Measurements from ENCODE around the gene HS3ST4. TPM values are rescaled to one million over a fixed set of nuclear protein-coding genes. Genes with fewer than 3 reads are reported as not detected.

HS3ST4 gene
- total and polyA plus RNA-seq, 2 of the 4 experiments (the other 2 are of a cell fraction): not detected

GRCh38 chr16:25888868-25889267, 197.1 kb downstream of the HS3ST4 start:
- WGBS, 2 experiments (ENCODE audit: extremely low coverage in 2 of 2, insufficient read length in 1 of 2): 44% methylated on average over 3 of the region's 7 CpGs; no CpG with 5 or more reads in 1 of the 2 experiments
- Histone ChIP-seq H3K56ac (ENCODE audit: extremely low read depth, insufficient read depth, low read length) (no peak overlapping the region), H3K23ac (ENCODE audit: low read depth, low read length) (no peak overlapping the region), H4K8ac (ENCODE audit: low read depth in 2 of 2, low read length in 2 of 2) (no peak overlapping the region), H2BK20ac (ENCODE audit: low read depth, low read length) (no peak overlapping the region), H2BK120ac (ENCODE audit: low read depth, low read length) (no peak overlapping the region), H3K9me1 (ENCODE audit: insufficient read depth, low read length) (no peaks in the 10 kb centered on the region), H3K27ac (ENCODE audit: insufficient read depth, low read length) (no peak overlapping the region), H2AK9ac (replicated peaks; ENCODE audit: low read depth, low read length, poor library complexity) (no peak overlapping the region), H4K20me1 (ENCODE audit: insufficient read depth, low read length) (no peaks in the 10 kb centered on the region), H3K4me3 (ENCODE audit: insufficient read depth, low read depth, low read length) (no peak overlapping the region), H3K9ac (ENCODE audit: low read depth, low read length) (no peak overlapping the region), H4K5ac (ENCODE audit: low read depth, low read length) (no peak overlapping the region), H3K79me1 (ENCODE audit: low read depth in 1 of 2, low read length in 2 of 2) (no peaks in the 10 kb centered on the region), H3K14ac (replicated peaks; ENCODE audit: low read depth, low read length) (no peak overlapping the region), H3K4me1 (ENCODE audit: control insufficient read depth, insufficient read depth, low read length) (no peaks in the 10 kb centered on the region), H3K18ac (ENCODE audit: low read depth, low read length) (no peak overlapping the region), H4K91ac (ENCODE audit: insufficient read depth, low read depth, low read length) (no peak overlapping the region), H3K4me2 (ENCODE audit: low read depth, low read length) (no peak overlapping the region), H2AK5ac (ENCODE audit: low read depth, low read length) (no peak overlapping the region), H2AFZ (replicated peaks; ENCODE audit: low read length, poor library complexity) (no peak overlapping the region), H2BK15ac (ENCODE audit: low read depth, low read length) (no peak overlapping the region), H3K36me3 (ENCODE audit: control insufficient read depth, insufficient read depth, low read length) (no peaks in the 10 kb centered on the region), H3K27me3 (ENCODE audit: control insufficient read depth, insufficient read depth, low read length) (no peaks in the 10 kb centered on the region), H3K4ac (ENCODE audit: low read depth, low read length) (no peak overlapping the region), H2BK5ac (ENCODE audit: low read depth, low read length, poor library complexity, severe bottlenecking) (no peak overlapping the region), H3K9me3 (ENCODE audit: control insufficient read depth, insufficient read depth, low read length) (peaks cover 13% of the 10 kb centered on the region)
- intact Hi-C loops (cut with micrococcal nuclease) (no loop called here), dilution Hi-C loops (cut with HindIII; ENCODE audit: low sequenced_read_pairs, unreplicated experiment) (no loop called here), in situ Hi-C loops (cut with MboI; ENCODE audit: low sequenced_read_pairs) (no loop called here)
- no TSS peak for BruUV-seq (replicated peaks)
- DNase-seq: no peak
- POLR2A ChIA-PET (ENCODE audit: unreplicated experiment): no interaction called here
- CTCF ChIA-PET: no interaction called here
- TF ChIP-seq BHLHE40 (IDR thresholded peaks at IDR 0.05; ENCODE audit: low read depth, low read length): no peak
- TF ChIP-seq, protein P1, sequence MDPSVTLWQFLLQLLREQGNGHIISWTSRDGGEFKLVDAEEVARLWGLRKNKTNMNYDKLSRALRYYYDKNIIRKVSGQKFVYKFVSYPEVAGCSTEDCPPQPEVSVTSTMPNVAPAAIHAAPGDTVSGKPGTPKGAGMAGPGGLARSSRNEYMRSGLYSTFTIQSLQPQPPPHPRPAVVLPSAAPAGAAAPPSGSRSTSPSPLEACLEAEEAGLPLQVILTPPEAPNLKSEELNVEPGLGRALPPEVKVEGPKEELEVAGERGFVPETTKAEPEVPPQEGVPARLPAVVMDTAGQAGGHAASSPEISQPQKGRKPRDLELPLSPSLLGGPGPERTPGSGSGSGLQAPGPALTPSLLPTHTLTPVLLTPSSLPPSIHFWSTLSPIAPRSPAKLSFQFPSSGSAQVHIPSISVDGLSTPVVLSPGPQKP (IDR thresholded peaks at IDR 0.05; ENCODE audit: borderline replicate concordance, low read depth, low read length): no peak
- no peak for TF ChIP-seq RFX5 (IDR thresholded peaks at IDR 0.05; ENCODE audit: low read depth, low read length)
- TF ChIP-seq SMC3 (IDR thresholded peaks at IDR 0.05; ENCODE audit: low read depth, low read length): no peak
- no peak for TF ChIP-seq NFE2L2 (IDR thresholded peaks at IDR 0.05; ENCODE audit: low read depth, low read length)
- no peak for TF ChIP-seq RCOR1 (IDR thresholded peaks at IDR 0.05; ENCODE audit: insufficient replicate concordance, low read length)
- TF ChIP-seq MAFK (IDR thresholded peaks at IDR 0.05; ENCODE audit: low read depth, low read length): no peak
- TF ChIP-seq MXI1 (IDR thresholded peaks at IDR 0.05; ENCODE audit: borderline replicate concordance, low read depth, low read length): no peak
- TF ChIP-seq RAD21 (IDR thresholded peaks at IDR 0.05; ENCODE audit: low read length): no peak
- TF ChIP-seq FOS (IDR thresholded peaks at IDR 0.05; ENCODE audit: low read depth, low read length): no peak
- no peak for TF ChIP-seq CHD1 (IDR thresholded peaks at IDR 0.05; ENCODE audit: low read depth, low read length)
- TF ChIP-seq POLR2A (IDR thresholded peaks at IDR 0.05; ENCODE audit: low read depth, low read length): no peak
- TF ChIP-seq, protein P2, sequence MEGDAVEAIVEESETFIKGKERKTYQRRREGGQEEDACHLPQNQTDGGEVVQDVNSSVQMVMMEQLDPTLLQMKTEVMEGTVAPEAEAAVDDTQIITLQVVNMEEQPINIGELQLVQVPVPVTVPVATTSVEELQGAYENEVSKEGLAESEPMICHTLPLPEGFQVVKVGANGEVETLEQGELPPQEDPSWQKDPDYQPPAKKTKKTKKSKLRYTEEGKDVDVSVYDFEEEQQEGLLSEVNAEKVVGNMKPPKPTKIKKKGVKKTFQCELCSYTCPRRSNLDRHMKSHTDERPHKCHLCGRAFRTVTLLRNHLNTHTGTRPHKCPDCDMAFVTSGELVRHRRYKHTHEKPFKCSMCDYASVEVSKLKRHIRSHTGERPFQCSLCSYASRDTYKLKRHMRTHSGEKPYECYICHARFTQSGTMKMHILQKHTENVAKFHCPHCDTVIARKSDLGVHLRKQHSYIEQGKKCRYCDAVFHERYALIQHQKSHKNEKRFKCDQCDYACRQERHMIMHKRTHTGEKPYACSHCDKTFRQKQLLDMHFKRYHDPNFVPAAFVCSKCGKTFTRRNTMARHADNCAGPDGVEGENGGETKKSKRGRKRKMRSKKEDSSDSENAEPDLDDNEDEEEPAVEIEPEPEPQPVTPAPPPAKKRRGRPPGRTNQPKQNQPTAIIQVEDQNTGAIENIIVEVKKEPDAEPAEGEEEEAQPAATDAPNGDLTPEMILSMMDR (conservative IDR thresholded peaks at IDR 0.05; ENCODE audit: low read depth, low read length): no peak
- ATAC-seq (ENCODE audit: low read depth): no peak

Measured in IMR-90 (cell line).